GM23338 (cell line): Measurements from ENCODE around the gene SERPINA1. TPM values are rescaled to one million over a fixed set of nuclear protein-coding genes. Genes with fewer than 3 reads are reported as not detected.
A peak's percentile ranks its signal among the peaks of the same experiment; 100 is the strongest.

ENCODE experiments used
- ATAC-seq: fragments of 200-7000 bp; cut with Tn5 transposase; 3 replicates; pipeline ENCODE4 v1.9.1; 2020
- DNase-seq: peaks from one replicate; pipeline ENCODE4 v3.0.0-alpha.2; 2015; ENCODE audit warnings: low spot score
- H2AFZ ChIP-seq: fragments of 200-600 bp; sonication (generic); 2 replicates; pipeline ENCODE4 v1.8.0; 2016; ENCODE audit warnings: antibody characterized with exemption, mild to moderate bottlenecking, moderate library complexity
- H3F3A ChIP-seq: fragments of 200-600 bp; sonication (generic); replicated peaks from 2 replicates; pipeline ENCODE4 v1.8.0; 2017; ENCODE audit warnings: antibody characterized with exemption, mixed run types, low read depth
- H3K27ac ChIP-seq: fragments of 200-600 bp; sonication (generic); 2 replicates; pipeline ENCODE4 v1.6.1; 2016; ENCODE audit warnings: low read depth
- H3K27me3 ChIP-seq: fragments of 200-600 bp; sonication (generic); 2 replicates; pipeline ENCODE4 v1.8.0; 2016; ENCODE audit warnings: mild to moderate bottlenecking, mixed run types, moderate library complexity; ENCODE audit not compliant: insufficient read depth
- H3K36me3 ChIP-seq: fragments of 200-600 bp; sonication (generic); 2 replicates; pipeline ENCODE4 v1.8.0; 2016; ENCODE audit warnings: mild to moderate bottlenecking; ENCODE audit not compliant: insufficient read depth
- H3K4me1 ChIP-seq: fragments of 200-600 bp; sonication (generic); 2 replicates; pipeline ENCODE4 v1.8.0; 2016; ENCODE audit warnings: mild to moderate bottlenecking, moderate library complexity; ENCODE audit not compliant: insufficient read depth
- H3K4me2 ChIP-seq: fragments of 200-600 bp; sonication (generic); 2 replicates; pipeline ENCODE4 v1.7.1; 2017; ENCODE audit warnings: mixed run types
- H3K4me3 ChIP-seq: fragments of 200-600 bp; sonication (generic); 2 replicates; pipeline ENCODE4 v1.6.1; 2016; ENCODE audit warnings: mixed run types
- H3K79me2 ChIP-seq: fragments of 200-600 bp; sonication (generic); replicated peaks from 2 replicates; pipeline ENCODE4 v1.8.0; 2017; ENCODE audit warnings: mild to moderate bottlenecking; ENCODE audit not compliant: insufficient read depth
- H3K9me2 ChIP-seq: fragments of 200-600 bp; sonication (generic); 2 replicates; pipeline ENCODE4 v1.8.0; 2017; ENCODE audit not compliant: insufficient read depth
- H4K20me1 ChIP-seq: fragments of 200-600 bp; sonication (generic); replicated peaks from 2 replicates; pipeline ENCODE4 v1.8.0; 2017; ENCODE audit warnings: mild to moderate bottlenecking; ENCODE audit not compliant: insufficient read depth
- H3K27ac Mint-ChIP-seq: 2 replicates; pipeline ENCODE4 v1.8.0; 2020; ENCODE audit warnings: inconsistent platforms, mild to moderate bottlenecking, moderate library complexity, mixed read lengths
- H3K27me3 Mint-ChIP-seq: 3 replicates; pipeline ENCODE4 v1.8.0; 2022; ENCODE audit warnings: low read depth, mild to moderate bottlenecking, moderate library complexity, mixed read lengths, inconsistent platforms; ENCODE audit not compliant: insufficient read depth, poor library complexity
- H3K36me3 Mint-ChIP-seq: 3 replicates; pipeline ENCODE4 v1.8.0; 2021; ENCODE audit warnings: low read depth, mild to moderate bottlenecking, inconsistent platforms, moderate library complexity, mixed read lengths
- H3K4me1 Mint-ChIP-seq: 3 replicates; pipeline ENCODE4 v1.8.0; 2020; ENCODE audit warnings: mild to moderate bottlenecking, inconsistent platforms, mixed read lengths
- H3K4me3 Mint-ChIP-seq: 3 replicates; pipeline ENCODE4 v1.8.0; 2021; ENCODE audit warnings: moderate library complexity, mild to moderate bottlenecking, inconsistent platforms, mixed read lengths
- H3K9me3 Mint-ChIP-seq: 3 replicates; pipeline ENCODE4 v1.8.0; 2020; ENCODE audit warnings: moderate library complexity, mild to moderate bottlenecking, inconsistent platforms, mixed read lengths
- CREB1 ChIP-seq: fragments of 250-450 bp; sonication (Bioruptor Pico); IDR thresholded peaks from 2 replicates; pipeline ENCODE4 v1.5.0; 2020; ENCODE audit warnings: low read depth, mild to moderate bottlenecking, moderate library complexity
- EZH2 ChIP-seq: fragments of 200-600 bp; sonication (generic); IDR thresholded peaks from one replicate; pipeline ENCODE4 v1.8.0; 2017; ENCODE audit warnings: antibody characterized with exemption, mild to moderate bottlenecking, low read depth; ENCODE audit not compliant: unreplicated experiment
- EZH2phosphoT487 ChIP-seq: fragments of 200-600 bp; sonication (generic); IDR thresholded peaks from one replicate; pipeline ENCODE4 v1.8.1; 2018; ENCODE audit warnings: antibody characterized with exemption; ENCODE audit not compliant: unreplicated experiment
- JUNB ChIP-seq: IDR thresholded peaks from one replicate; pipeline ENCODE4 v1.6.1; 2016; ENCODE audit warnings: antibody characterized with exemption; ENCODE audit not compliant: unreplicated experiment
- NANOG ChIP-seq: IDR thresholded peaks from 2 replicates; pipeline ENCODE4 v1.6.1; 2016; ENCODE audit warnings: antibody characterized with exemption, borderline replicate concordance
- POLR2AphosphoS5 ChIP-seq: IDR thresholded peaks from 2 replicates; pipeline ENCODE4 v1.6.1; 2016; ENCODE audit warnings: antibody characterized with exemption, low read depth
- STAT1 ChIP-seq: IDR thresholded peaks from one replicate; pipeline ENCODE4 v1.6.1; 2016; ENCODE audit warnings: antibody characterized with exemption; ENCODE audit not compliant: unreplicated experiment
- ZNF114 ChIP-seq: fragments of 250-450 bp; sonication (Bioruptor Pico); IDR thresholded peaks from 2 replicates; pipeline ENCODE4 v1.5.0; 2020; ENCODE audit warnings: mild to moderate bottlenecking, moderate library complexity
- ZNF331 ChIP-seq: fragments of 250-450 bp; sonication (Bioruptor Pico); IDR thresholded peaks from 2 replicates; pipeline ENCODE4 v1.5.0; 2020; ENCODE audit warnings: low read depth, mild to moderate bottlenecking, moderate library complexity
- polyA plus RNA-seq: library from polyadenylated mRNA; unstranded; fragments of >200 nt; fragmentation: Nextera tagmentation; extraction: Ambion mirVana; gene quantifications from 2 replicates; pipeline ENCODE4 v1.2.1, GENCODE V29; 2016
- total RNA-seq: library from RNA; depleted of rRNA; stranded (reverse); fragments of >200 nt; shearing (Covaris generic); gene quantifications from 2 replicates; pipeline ENCODE4 v1.2.3, GENCODE V29; 2014
- TF ChIP-seq, protein P1 (sequence below): fragments of 250-450 bp; sonication (Bioruptor Pico); IDR thresholded peaks from 2 replicates; pipeline ENCODE4 v1.5.0; 2020; ENCODE audit warnings: mild to moderate bottlenecking, moderate library complexity
- TF ChIP-seq, protein P2 (sequence below): IDR thresholded peaks from 2 replicates; pipeline ENCODE4 v1.6.1; 2016; ENCODE audit warnings: antibody characterized with exemption
- TF ChIP-seq, protein P3 (sequence below): IDR thresholded peaks from one replicate; pipeline ENCODE4 v1.6.1; 2018; ENCODE audit warnings: antibody characterized with exemption; ENCODE audit not compliant: unreplicated experiment
- TF ChIP-seq, protein P4 (sequence below), 2 experiments: fragments of 200-600 bp in 1 of 2; sonication (generic) in 1 of 2; conservative IDR thresholded peaks; 2 replicates each; pipeline versions ENCODE4 v1.5.1 to v1.6.1; 2016 to 2017; ENCODE audit warnings: antibody characterized with exemption in 2 of 2, low read depth in 2 of 2, mild to moderate bottlenecking in 2 of 2, moderate library complexity in 1 of 2

Gene SERPINA1
- total and polyA plus RNA-seq, 2 experiments from 2014 or later: not detected

DNA sequence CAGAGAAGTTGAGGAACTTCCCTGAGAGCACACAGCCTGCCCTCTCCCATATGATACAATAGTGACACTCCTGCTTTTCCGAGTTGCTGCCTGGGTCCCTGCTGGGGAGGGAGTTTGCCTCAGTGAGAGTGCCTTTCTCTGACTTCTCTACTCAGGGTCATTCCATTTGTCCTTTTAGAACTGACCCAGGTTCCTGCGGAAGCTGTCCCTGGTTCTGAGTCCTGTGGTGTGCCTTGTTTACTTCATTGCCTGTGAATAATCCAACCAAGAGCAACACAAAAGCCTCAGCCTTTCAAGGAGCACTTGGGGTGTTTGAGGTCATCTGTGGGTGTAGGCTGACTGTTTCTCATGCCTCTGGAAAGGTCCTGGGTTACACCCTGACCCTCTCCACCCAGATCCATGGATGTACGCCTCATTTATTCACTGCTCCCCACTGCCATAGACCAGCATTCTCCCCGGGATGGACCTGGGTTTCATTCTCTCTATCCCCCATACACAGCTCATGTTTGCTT, 13.6 kb downstream of the SERPINA1 start:
- no peaks in the 10 kb centered on the region for H3K27me3 ChIP-seq
- no peaks in the 10 kb centered on the region; the same call in 2 of the 3 replicates for H3K9me3 Mint-ChIP-seq
- no peaks in the 10 kb centered on the region for H3K36me3 ChIP-seq
- H3K9me2 ChIP-seq: 0 out of 2 replicates have a peak, but pooled peaks cover 4% of the 10 kb centered on the region
- peaks cover 9% of the 10 kb centered on the region for H3K4me1 ChIP-seq
- no peak for DNase-seq
- no peaks in the 10 kb centered on the region for H3F3A ChIP-seq
- no peaks in the 10 kb centered on the region for H4K20me1 ChIP-seq
- TF ChIP-seq ZNF114 (CRISPR knock-in tag) (no peak), CREB1 (CRISPR knock-in tag) (no peak), POLR2AphosphoS5 (no peak), STAT1 (no peak), ZNF331 (CRISPR knock-in tag) (no peak), JUNB (no peak), EZH2 (no peak), NANOG (no peak), EZH2phosphoT487 (no peak)
- TF ChIP-seq, protein P1, sequence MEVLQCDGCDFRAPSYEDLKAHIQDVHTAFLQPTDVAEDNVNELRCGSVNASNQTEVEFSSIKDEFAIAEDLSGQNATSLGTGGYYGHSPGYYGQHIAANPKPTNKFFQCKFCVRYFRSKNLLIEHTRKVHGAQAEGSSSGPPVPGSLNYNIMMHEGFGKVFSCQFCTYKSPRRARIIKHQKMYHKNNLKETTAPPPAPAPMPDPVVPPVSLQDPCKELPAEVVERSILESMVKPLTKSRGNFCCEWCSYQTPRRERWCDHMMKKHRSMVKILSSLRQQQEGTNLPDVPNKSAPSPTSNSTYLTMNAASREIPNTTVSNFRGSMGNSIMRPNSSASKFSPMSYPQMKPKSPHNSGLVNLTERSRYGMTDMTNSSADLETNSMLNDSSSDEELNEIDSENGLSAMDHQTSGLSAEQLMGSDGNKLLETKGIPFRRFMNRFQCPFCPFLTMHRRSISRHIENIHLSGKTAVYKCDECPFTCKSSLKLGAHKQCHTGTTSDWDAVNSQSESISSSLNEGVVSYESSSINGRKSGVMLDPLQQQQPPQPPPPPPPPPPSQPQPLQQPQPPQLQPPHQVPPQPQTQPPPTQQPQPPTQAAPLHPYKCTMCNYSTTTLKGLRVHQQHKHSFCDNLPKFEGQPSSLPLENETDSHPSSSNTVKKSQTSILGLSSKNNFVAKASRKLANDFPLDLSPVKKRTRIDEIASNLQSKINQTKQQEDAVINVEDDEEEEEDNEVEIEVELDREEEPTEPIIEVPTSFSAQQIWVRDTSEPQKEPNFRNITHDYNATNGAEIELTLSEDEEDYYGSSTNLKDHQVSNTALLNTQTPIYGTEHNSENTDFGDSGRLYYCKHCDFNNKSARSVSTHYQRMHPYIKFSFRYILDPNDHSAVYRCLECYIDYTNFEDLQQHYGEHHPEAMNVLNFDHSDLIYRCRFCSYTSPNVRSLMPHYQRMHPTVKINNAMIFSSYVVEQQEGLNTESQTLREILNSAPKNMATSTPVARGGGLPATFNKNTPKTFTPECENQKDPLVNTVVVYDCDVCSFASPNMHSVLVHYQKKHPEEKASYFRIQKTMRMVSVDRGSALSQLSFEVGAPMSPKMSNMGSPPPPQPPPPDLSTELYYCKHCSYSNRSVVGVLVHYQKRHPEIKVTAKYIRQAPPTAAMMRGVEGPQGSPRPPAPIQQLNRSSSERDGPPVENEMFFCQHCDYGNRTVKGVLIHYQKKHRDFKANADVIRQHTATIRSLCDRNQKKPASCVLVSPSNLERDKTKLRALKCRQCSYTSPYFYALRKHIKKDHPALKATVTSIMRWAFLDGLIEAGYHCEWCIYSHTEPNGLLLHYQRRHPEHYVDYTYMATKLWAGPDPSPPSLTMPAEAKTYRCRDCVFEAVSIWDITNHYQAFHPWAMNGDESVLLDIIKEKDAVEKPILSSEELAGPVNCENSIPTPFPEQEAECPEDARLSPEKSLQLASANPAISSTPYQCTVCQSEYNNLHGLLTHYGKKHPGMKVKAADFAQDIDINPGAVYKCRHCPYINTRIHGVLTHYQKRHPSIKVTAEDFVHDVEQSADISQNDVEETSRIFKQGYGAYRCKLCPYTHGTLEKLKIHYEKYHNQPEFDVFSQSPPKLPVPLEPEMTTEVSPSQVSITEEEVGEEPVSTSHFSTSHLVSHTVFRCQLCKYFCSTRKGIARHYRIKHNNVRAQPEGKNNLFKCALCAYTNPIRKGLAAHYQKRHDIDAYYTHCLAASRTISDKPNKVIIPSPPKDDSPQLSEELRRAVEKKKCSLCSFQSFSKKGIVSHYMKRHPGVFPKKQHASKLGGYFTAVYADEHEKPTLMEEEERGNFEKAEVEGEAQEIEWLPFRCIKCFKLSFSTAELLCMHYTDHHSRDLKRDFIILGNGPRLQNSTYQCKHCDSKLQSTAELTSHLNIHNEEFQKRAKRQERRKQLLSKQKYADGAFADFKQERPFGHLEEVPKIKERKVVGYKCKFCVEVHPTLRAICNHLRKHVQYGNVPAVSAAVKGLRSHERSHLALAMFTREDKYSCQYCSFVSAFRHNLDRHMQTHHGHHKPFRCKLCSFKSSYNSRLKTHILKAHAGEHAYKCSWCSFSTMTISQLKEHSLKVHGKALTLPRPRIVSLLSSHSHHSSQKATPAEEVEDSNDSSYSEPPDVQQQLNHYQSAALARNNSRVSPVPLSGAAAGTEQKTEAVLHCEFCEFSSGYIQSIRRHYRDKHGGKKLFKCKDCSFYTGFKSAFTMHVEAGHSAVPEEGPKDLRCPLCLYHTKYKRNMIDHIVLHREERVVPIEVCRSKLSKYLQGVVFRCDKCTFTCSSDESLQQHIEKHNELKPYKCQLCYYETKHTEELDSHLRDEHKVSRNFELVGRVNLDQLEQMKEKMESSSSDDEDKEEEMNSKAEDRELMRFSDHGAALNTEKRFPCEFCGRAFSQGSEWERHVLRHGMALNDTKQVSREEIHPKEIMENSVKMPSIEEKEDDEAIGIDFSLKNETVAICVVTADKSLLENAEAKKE (CRISPR knock-in tag): no peak
- TF ChIP-seq, protein P2, sequence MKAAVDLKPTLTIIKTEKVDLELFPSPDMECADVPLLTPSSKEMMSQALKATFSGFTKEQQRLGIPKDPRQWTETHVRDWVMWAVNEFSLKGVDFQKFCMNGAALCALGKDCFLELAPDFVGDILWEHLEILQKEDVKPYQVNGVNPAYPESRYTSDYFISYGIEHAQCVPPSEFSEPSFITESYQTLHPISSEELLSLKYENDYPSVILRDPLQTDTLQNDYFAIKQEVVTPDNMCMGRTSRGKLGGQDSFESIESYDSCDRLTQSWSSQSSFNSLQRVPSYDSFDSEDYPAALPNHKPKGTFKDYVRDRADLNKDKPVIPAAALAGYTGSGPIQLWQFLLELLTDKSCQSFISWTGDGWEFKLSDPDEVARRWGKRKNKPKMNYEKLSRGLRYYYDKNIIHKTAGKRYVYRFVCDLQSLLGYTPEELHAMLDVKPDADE: no peak
- TF ChIP-seq, protein P3, sequence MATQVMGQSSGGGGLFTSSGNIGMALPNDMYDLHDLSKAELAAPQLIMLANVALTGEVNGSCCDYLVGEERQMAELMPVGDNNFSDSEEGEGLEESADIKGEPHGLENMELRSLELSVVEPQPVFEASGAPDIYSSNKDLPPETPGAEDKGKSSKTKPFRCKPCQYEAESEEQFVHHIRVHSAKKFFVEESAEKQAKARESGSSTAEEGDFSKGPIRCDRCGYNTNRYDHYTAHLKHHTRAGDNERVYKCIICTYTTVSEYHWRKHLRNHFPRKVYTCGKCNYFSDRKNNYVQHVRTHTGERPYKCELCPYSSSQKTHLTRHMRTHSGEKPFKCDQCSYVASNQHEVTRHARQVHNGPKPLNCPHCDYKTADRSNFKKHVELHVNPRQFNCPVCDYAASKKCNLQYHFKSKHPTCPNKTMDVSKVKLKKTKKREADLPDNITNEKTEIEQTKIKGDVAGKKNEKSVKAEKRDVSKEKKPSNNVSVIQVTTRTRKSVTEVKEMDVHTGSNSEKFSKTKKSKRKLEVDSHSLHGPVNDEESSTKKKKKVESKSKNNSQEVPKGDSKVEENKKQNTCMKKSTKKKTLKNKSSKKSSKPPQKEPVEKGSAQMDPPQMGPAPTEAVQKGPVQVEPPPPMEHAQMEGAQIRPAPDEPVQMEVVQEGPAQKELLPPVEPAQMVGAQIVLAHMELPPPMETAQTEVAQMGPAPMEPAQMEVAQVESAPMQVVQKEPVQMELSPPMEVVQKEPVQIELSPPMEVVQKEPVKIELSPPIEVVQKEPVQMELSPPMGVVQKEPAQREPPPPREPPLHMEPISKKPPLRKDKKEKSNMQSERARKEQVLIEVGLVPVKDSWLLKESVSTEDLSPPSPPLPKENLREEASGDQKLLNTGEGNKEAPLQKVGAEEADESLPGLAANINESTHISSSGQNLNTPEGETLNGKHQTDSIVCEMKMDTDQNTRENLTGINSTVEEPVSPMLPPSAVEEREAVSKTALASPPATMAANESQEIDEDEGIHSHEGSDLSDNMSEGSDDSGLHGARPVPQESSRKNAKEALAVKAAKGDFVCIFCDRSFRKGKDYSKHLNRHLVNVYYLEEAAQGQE: no peak
- TF ChIP-seq, protein P4, sequence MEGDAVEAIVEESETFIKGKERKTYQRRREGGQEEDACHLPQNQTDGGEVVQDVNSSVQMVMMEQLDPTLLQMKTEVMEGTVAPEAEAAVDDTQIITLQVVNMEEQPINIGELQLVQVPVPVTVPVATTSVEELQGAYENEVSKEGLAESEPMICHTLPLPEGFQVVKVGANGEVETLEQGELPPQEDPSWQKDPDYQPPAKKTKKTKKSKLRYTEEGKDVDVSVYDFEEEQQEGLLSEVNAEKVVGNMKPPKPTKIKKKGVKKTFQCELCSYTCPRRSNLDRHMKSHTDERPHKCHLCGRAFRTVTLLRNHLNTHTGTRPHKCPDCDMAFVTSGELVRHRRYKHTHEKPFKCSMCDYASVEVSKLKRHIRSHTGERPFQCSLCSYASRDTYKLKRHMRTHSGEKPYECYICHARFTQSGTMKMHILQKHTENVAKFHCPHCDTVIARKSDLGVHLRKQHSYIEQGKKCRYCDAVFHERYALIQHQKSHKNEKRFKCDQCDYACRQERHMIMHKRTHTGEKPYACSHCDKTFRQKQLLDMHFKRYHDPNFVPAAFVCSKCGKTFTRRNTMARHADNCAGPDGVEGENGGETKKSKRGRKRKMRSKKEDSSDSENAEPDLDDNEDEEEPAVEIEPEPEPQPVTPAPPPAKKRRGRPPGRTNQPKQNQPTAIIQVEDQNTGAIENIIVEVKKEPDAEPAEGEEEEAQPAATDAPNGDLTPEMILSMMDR (conservative IDR thresholded peaks at IDR 0.05; ENCODE audit: low read depth in 2 of 2): no peak
- H3K4me3 ChIP-seq: no peak overlapping the region
- H3K27ac ChIP-seq: no peak overlapping the region
- peaks cover 13% of the 10 kb centered on the region for H3K27me3 Mint-ChIP-seq
- H3K4me1 Mint-ChIP-seq: peaks cover 20% of the 10 kb centered on the region
- peak overlapping the region; percentile 16; the same call in 1 of the 2 replicates for H3K27ac Mint-ChIP-seq
- H3K4me2 ChIP-seq: peak overlapping the region; percentile 51; the same call in 1 of the 2 replicates
- no peaks in the 10 kb centered on the region for H3K79me2 ChIP-seq
- no peaks in the 10 kb centered on the region; the same call in 2 of the 3 replicates for H3K36me3 Mint-ChIP-seq
- H2AFZ ChIP-seq: peak overlapping the region; percentile 92
- H3K4me3 Mint-ChIP-seq: no peak overlapping the region
- peak; percentile 19 for ATAC-seq
